OCI-LY1 (cell line): ENCODE data around the gene OSTF1.

Experiments
- H2AFZ ChIP-seq: fragments of 200-600 bp; sonication (generic), shearing (Covaris generic); 2 replicates; pipeline ENCODE4 v1.6.0; 2014; ENCODE audit warnings: antibody characterized with exemption, mild to moderate bottlenecking, low read length
- H3F3A ChIP-seq: fragments of 200-600 bp; sonication (generic), shearing (Covaris generic); 2 replicates; pipeline ENCODE4 v1.6.0; 2014; ENCODE audit warnings: mild to moderate bottlenecking, antibody characterized with exemption, low read length, moderate library complexity; ENCODE audit not compliant: insufficient read depth
- H3K27ac ChIP-seq: fragments of 200-600 bp; sonication (generic); 2 replicates; pipeline ENCODE4 v1.5.1; 2014; ENCODE audit warnings: low read length, mixed run types, mild to moderate bottlenecking, low read depth; ENCODE audit not compliant: poor library complexity, severe bottlenecking
- H3K27me3 ChIP-seq: fragments of 200-600 bp; sonication (generic); 2 replicates; pipeline ENCODE4 v1.6.0; 2014; ENCODE audit warnings: antibody characterized with exemption, mild to moderate bottlenecking, low read length, moderate library complexity; ENCODE audit not compliant: insufficient read depth
- H3K36me3 ChIP-seq: fragments of 200-600 bp; sonication (generic); 2 replicates; pipeline ENCODE4 v1.6.1; 2014; ENCODE audit warnings: mild to moderate bottlenecking, antibody characterized with exemption, low read length, moderate library complexity, mixed read lengths; ENCODE audit not compliant: insufficient read depth
- H3K4me1 ChIP-seq: fragments of 200-600 bp; sonication (generic); 2 replicates; pipeline ENCODE4 v1.5.1; 2014; ENCODE audit warnings: mild to moderate bottlenecking, low read length, moderate library complexity; ENCODE audit not compliant: insufficient read depth, severe bottlenecking
- H3K4me2 ChIP-seq: fragments of 200-600 bp; sonication (generic), shearing (Covaris generic); 2 replicates; pipeline ENCODE4 v1.6.1; 2014; ENCODE audit warnings: low read length
- H3K4me3 ChIP-seq: fragments of 200-600 bp; sonication (generic); 2 replicates; pipeline ENCODE4 v1.5.1; 2014; ENCODE audit warnings: low read length, low read depth, mild to moderate bottlenecking, mixed read lengths; ENCODE audit not compliant: poor library complexity, severe bottlenecking
- H3K79me2 ChIP-seq: fragments of 200-600 bp; shearing (Covaris generic); 2 replicates; pipeline ENCODE4 v1.6.1; 2016; ENCODE audit warnings: mixed run types, low read length, mixed read lengths; ENCODE audit not compliant: insufficient read depth
- H3K9ac ChIP-seq: fragments of 200-600 bp; sonication (generic), shearing (Covaris generic); 2 replicates; pipeline ENCODE4 v1.6.1; 2014; ENCODE audit warnings: mild to moderate bottlenecking, low read length, mixed read lengths
- H3K9me2 ChIP-seq: fragments of 200-600 bp; sonication (generic), shearing (Covaris generic); 2 replicates; pipeline ENCODE4 v1.6.1; 2014; ENCODE audit warnings: low read depth, mild to moderate bottlenecking, low read length, mixed read lengths
- H3K9me3 ChIP-seq: fragments of 200-600 bp; shearing (Covaris generic); 2 replicates; pipeline ENCODE4 v1.6.1; 2014; ENCODE audit warnings: low read length, mixed read lengths
- H4K20me1 ChIP-seq: fragments of 200-600 bp; sonication (generic), shearing (Covaris generic); 2 replicates; pipeline ENCODE4 v1.6.0; 2016; ENCODE audit warnings: mild to moderate bottlenecking, low read length; ENCODE audit not compliant: insufficient read depth
- CTCF ChIP-seq: fragments of 200-600 bp; sonication (generic), shearing (Covaris generic); IDR thresholded peaks from 2 replicates; pipeline ENCODE4 v1.5.1; 2017; ENCODE audit warnings: mild to moderate bottlenecking, antibody characterized with exemption, low read length, moderate library complexity, mixed read lengths
- EZH2 ChIP-seq: fragments of 200-600 bp; sonication (generic), shearing (Covaris generic); IDR thresholded peaks from 2 replicates; pipeline ENCODE4 v1.8.0; 2017; ENCODE audit warnings: borderline replicate concordance, mixed run types, mild to moderate bottlenecking, antibody characterized with exemption, low read length, moderate library complexity, mixed read lengths

OSTF1 gene

GRCh38 chr9:75053869-75054268 lies 34.4 kb upstream of the OSTF1 start:
- Histone ChIP-seq H3K4me1 (no peaks in the 10 kb centered on the region), H3K4me3 (no peak overlapping the region), H2AFZ (no peak overlapping the region), H4K20me1 (no peaks in the 10 kb centered on the region), H3K9me3 (0 out of 2 replicates have a peak, but pooled peaks cover 4% of the 10 kb centered on the region), H3K9me2 (no peaks in the 10 kb centered on the region), H3K27me3 (no peaks in the 10 kb centered on the region), H3K27ac (no peak overlapping the region), H3K4me2 (no peak overlapping the region), H3K79me2 (no peaks in the 10 kb centered on the region), H3F3A (no peaks in the 10 kb centered on the region), H3K36me3 (no peaks in the 10 kb centered on the region), H3K9ac (no peak overlapping the region)
- no peak for TF ChIP-seq CTCF
- no peak for TF ChIP-seq EZH2

- TF ChIP-seq EZH2 (no peak), CTCF (no peak)
- Histone ChIP-seq H3K9me3 (0 out of 2 replicates have a peak, but pooled peaks cover 4% of the 10 kb centered on the region), H3K27ac (no peak overlapping the region), H3K79me2 (no peaks in the 10 kb centered on the region), H2AFZ (no peak overlapping the region), H3F3A (no peaks in the 10 kb centered on the region), H3K9me2 (no peaks in the 10 kb centered on the region), H3K36me3 (no peaks in the 10 kb centered on the region), H3K27me3 (no peaks in the 10 kb centered on the region), H3K4me1 (no peaks in the 10 kb centered on the region), H4K20me1 (no peaks in the 10 kb centered on the region), H3K4me3 (no peak overlapping the region), H3K9ac (no peak overlapping the region), H3K4me2 (no peak overlapping the region)
Measured at GRCh38 chr9:75054368-75055001, 33.8 kb upstream of the OSTF1 start.

GRCh38 chr9:75061169-75061568 lies 27.1 kb upstream of the OSTF1 start:
- no peaks in the 10 kb centered on the region for H4K20me1 ChIP-seq
- H3K9me2 ChIP-seq, result no peaks in the 10 kb centered on the region
- H3K79me2 ChIP-seq, result no peaks in the 10 kb centered on the region
- H3K36me3 ChIP-seq, result peaks cover 18% of the 10 kb centered on the region
- 0 out of 2 replicates have a peak, but pooled peaks cover 4% of the 10 kb centered on the region for H3K9me3 ChIP-seq
- no peak overlapping the region for H3K27ac ChIP-seq
- H3K4me3 ChIP-seq, result no peak overlapping the region
- no peak overlapping the region for H3K4me2 ChIP-seq
- H2AFZ ChIP-seq, result no peak overlapping the region
- no peak overlapping the region for H3K9ac ChIP-seq
- H3K4me1 ChIP-seq, result no peaks in the 10 kb centered on the region
- no peaks in the 10 kb centered on the region for H3F3A ChIP-seq
- H3K27me3 ChIP-seq, result no peaks in the 10 kb centered on the region
- no peak for TF ChIP-seq CTCF
- TF ChIP-seq EZH2, result no peak
